ENCODE measurements around the gene MRGPRG. TPM values are rescaled to one million over a fixed set of nuclear protein-coding genes. Genes with fewer than 3 reads are reported as not detected.

MRGPRG gene
- polyA plus RNA-seq, 1 donor from 2014 or later, result not detected

- no peaks in the 10 kb centered on the region for H3K27me3 ChIP-seq (ENCODE audit: insufficient read depth, low read depth, low read length)
- no peaks in the 10 kb centered on the region for H3K9me2 ChIP-seq (ENCODE audit: insufficient read depth, low read length)
- H3K27ac ChIP-seq (ENCODE audit: low read length), result no peak overlapping the region
- no peaks in the 10 kb centered on the region for H3K9me3 ChIP-seq (ENCODE audit: low read length)
- H3K4me3 ChIP-seq (ENCODE audit: low read length), result no peak overlapping the region
- no peak overlapping the region for H3K4me2 ChIP-seq (ENCODE audit: low read length)
- no peaks in the 10 kb centered on the region for H3F3A ChIP-seq (ENCODE audit: insufficient read depth, low read length, poor library complexity, severe bottlenecking)
- TF ChIP-seq REST (IDR thresholded peaks at IDR 0.05; ENCODE audit: borderline replicate concordance) (no peak), POLR2AphosphoS5 (IDR thresholded peaks at IDR 0.05) (no peak), SMC3 (conservative IDR thresholded peaks at IDR 0.05; ENCODE audit: poor library complexity) (no peak), CTCF (IDR thresholded peaks at IDR 0.05; ENCODE audit: poor library complexity, severe bottlenecking) (no peak), TAF1 (IDR thresholded peaks at IDR 0.05; ENCODE audit: low read depth) (no peak), EZH2 (IDR thresholded peaks at IDR 0.05; ENCODE audit: borderline replicate concordance, insufficient read depth, low read length, poor library complexity, severe bottlenecking) (no peak), EP300 (conservative IDR thresholded peaks at IDR 0.05; ENCODE audit: poor library complexity, severe bottlenecking) (no peak), MXI1 (conservative IDR thresholded peaks at IDR 0.05; ENCODE audit: poor library complexity, severe bottlenecking) (no peak), RAD21 (conservative IDR thresholded peaks at IDR 0.05) (no peak)
- H2AFZ ChIP-seq (ENCODE audit: low read depth, low read length), result no peak overlapping the region
- H4K20me1 ChIP-seq (ENCODE audit: insufficient read depth), result no peaks in the 10 kb centered on the region
- H3K9ac ChIP-seq (ENCODE audit: low read length), result no peak overlapping the region
- H3K79me2 ChIP-seq (replicated peaks; ENCODE audit: insufficient read depth, low read length), result no peaks in the 10 kb centered on the region
- no peaks in the 10 kb centered on the region for H3K36me3 ChIP-seq (ENCODE audit: insufficient read depth, low read length)
Observed at GRCh38 chr11:3196161-3197043, 22.2 kb downstream of the MRGPRG start.

GRCh38 chr11:3195251-3196160 lies 23.1 kb downstream of the MRGPRG start:
- Histone ChIP-seq H3K9me2 (ENCODE audit: insufficient read depth, low read length) (no peaks in the 10 kb centered on the region), H3K27ac (ENCODE audit: low read length) (no peak overlapping the region), H3K9ac (ENCODE audit: low read length) (no peak overlapping the region), H2AFZ (ENCODE audit: low read depth, low read length) (no peak overlapping the region), H3K79me2 (replicated peaks; ENCODE audit: insufficient read depth, low read length) (no peaks in the 10 kb centered on the region), H4K20me1 (ENCODE audit: insufficient read depth) (no peaks in the 10 kb centered on the region), H3K36me3 (ENCODE audit: insufficient read depth, low read length) (no peaks in the 10 kb centered on the region), H3K4me3 (ENCODE audit: low read length) (no peak overlapping the region), H3K4me2 (ENCODE audit: low read length) (no peak overlapping the region), H3K27me3 (ENCODE audit: insufficient read depth, low read depth, low read length) (no peaks in the 10 kb centered on the region), H3F3A (ENCODE audit: insufficient read depth, low read length, poor library complexity, severe bottlenecking) (no peaks in the 10 kb centered on the region), H3K9me3 (ENCODE audit: low read length) (no peaks in the 10 kb centered on the region)
- TF ChIP-seq EZH2 (IDR thresholded peaks at IDR 0.05; ENCODE audit: borderline replicate concordance, insufficient read depth, low read length, poor library complexity, severe bottlenecking) (no peak), SMC3 (conservative IDR thresholded peaks at IDR 0.05; ENCODE audit: poor library complexity) (no peak), TAF1 (IDR thresholded peaks at IDR 0.05; ENCODE audit: low read depth) (no peak), RAD21 (conservative IDR thresholded peaks at IDR 0.05) (no peak), EP300 (conservative IDR thresholded peaks at IDR 0.05; ENCODE audit: poor library complexity, severe bottlenecking) (no peak), POLR2AphosphoS5 (IDR thresholded peaks at IDR 0.05) (no peak), REST (IDR thresholded peaks at IDR 0.05; ENCODE audit: borderline replicate concordance) (no peak), CTCF (IDR thresholded peaks at IDR 0.05; ENCODE audit: poor library complexity, severe bottlenecking) (no peak), MXI1 (conservative IDR thresholded peaks at IDR 0.05; ENCODE audit: poor library complexity, severe bottlenecking) (no peak)

Data from neural cell (in vitro differentiated cells).